ENCODE measurements around the gene EP300. TPM values are rescaled to one million over a fixed set of nuclear protein-coding genes. Genes with fewer than 3 reads are reported as not detected.
"Not testable (repeated sequence)": the region's sequence is repeated elsewhere in the genome, so short reads cannot be mapped to it uniquely, and the experiment has no call there.

EP300 gene
- total and polyA plus RNA-seq, 12 donors: 5.8 to 41.7 (median 35.6) TPM

- peaks cover 0 to 100% (median 81%) of the 10 kb centered on the region in 9 donors for H3K4me1 ChIP-seq
- intact Hi-C loops (cut with DNase I): loop anchor here in 3 of 10 donors (10.0 kb wide), 2 partner anchors 174 to 186 kb away; partner anchors contain the start of gene RANGAP1 (in 2 of the 3)
- peak in 1 of 8 donors; percentile 40 for ATAC-seq
- WGBS, 2 donors: 77 to 83% methylated on average over 16 of the region's 16 CpGs
- no peak for DNase-seq
- H3K27ac ChIP-seq: no peak overlapping the region
- H3K36me3 ChIP-seq: peaks cover 0 to 33% (median 0%) of the 10 kb centered on the region in 9 donors
- TF ChIP-seq CTCF (IDR thresholded peaks at IDR 0.05): no peak
- no peaks in the 10 kb centered on the region for H3K27me3 ChIP-seq
- no peak overlapping the region for H3K4me3 ChIP-seq
- no peaks in the 10 kb centered on the region for H3K9me3 ChIP-seq
Observed at GRCh38 chr22:41099036-41099435, 6.6 kb downstream of the EP300 start.

- intact Hi-C loops (cut with DNase I): no loop called here
- no peaks in the 10 kb centered on the region for H3K27me3 ChIP-seq
- peaks cover 0 to 34% (median 6%) of the 10 kb centered on the region in 9 donors for H3K36me3 ChIP-seq
- WGBS, 2 donors: 67 to 69% methylated on average over 8 of the region's 8 CpGs
- peak overlapping the region in 2 of 10 donors; percentile 1 to 43 for H3K27ac ChIP-seq
- no peak for DNase-seq
- peak in 1 of 8 donors; percentile 63 for ATAC-seq
- H3K4me3 ChIP-seq: no peak overlapping the region
- no peak for TF ChIP-seq CTCF (IDR thresholded peaks at IDR 0.05)
- peaks cover 0 to 54% (median 30%) of the 10 kb centered on the region in 9 donors for H3K4me1 ChIP-seq
- H3K9me3 ChIP-seq: no peaks in the 10 kb centered on the region
Observed at GRCh38 chr22:41106122-41106968, 14.0 kb downstream of the EP300 start.

DNA sequence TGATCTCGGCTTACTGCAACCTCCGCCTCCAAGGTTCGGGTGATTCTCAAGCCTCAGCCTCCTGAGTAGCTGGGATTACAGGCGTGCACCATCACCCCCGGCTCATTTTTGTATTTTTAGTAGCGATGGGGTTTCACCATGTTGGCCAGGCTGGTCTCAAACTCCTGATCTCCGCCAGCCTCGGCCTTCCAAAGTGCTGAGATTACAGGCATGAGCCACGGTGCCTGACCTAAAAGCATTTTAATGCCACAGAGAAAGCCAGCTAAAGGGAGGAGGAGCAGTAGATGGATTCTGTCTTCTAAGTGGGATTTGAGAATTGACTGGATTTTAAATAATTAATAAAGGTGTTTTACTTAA is 14.6 kb downstream of the EP300 start:
- DNase-seq; H3K9me3 ChIP-seq; H3K4me3 ChIP-seq; ATAC-seq; intact Hi-C loops (cut with DNase I); H3K27me3 ChIP-seq: not testable (repeated sequence)
- peak overlapping the region in 2 of 10 donors; percentile 1 to 43 for H3K27ac ChIP-seq
- peaks cover 0 to 48% (median 24%) of the 10 kb centered on the region in 9 donors for H3K4me1 ChIP-seq
- 78 to 80% methylated on average over 9 of the region's 9 CpGs for WGBS, 2 donors
- peaks cover 0 to 34% (median 6%) of the 10 kb centered on the region in 9 donors for H3K36me3 ChIP-seq

- H3K9me3 ChIP-seq: no peaks in the 10 kb centered on the region
- H3K36me3 ChIP-seq: peaks cover 0 to 47% (median 7%) of the 10 kb centered on the region in 9 donors
- WGBS, 2 donors: 82 to 87% methylated on average over 10 of the region's 10 CpGs
- H3K27ac ChIP-seq: no peak overlapping the region
- no peak for TF ChIP-seq CTCF (IDR thresholded peaks at IDR 0.05)
- intact Hi-C loops (cut with DNase I): loop anchor here in 1 of 10 donors (10.0 kb wide), 1 partner anchor 186 kb away; no protein-coding TSS in a partner anchor
- DNase-seq: no peak
- H3K27me3 ChIP-seq: no peaks in the 10 kb centered on the region
- no peak for ATAC-seq
- no peak overlapping the region for H3K4me3 ChIP-seq
- peaks cover 0 to 48% (median 23%) of the 10 kb centered on the region in 9 donors for H3K4me1 ChIP-seq
Observed at GRCh38 chr22:41110968-41111367, 18.6 kb downstream of the EP300 start.
